ENCODE data around the gene NOC4L.
"Not testable (repeated sequence)": the region's sequence is repeated elsewhere in the genome, so short reads cannot be mapped to it uniquely, and the experiment has no call there.

Gene NOC4L

GRCh38 chr12:132142679-132143335 lies 1.4 kb upstream of the NOC4L start:
- DNase-seq (ENCODE audit: low spot score): no peak

- peak; percentile 49 for DNase-seq (ENCODE audit: low spot score)
Measured at GRCh38 chr12:132143336-132144071, 753 bp upstream of the NOC4L start.

- no peak for DNase-seq (ENCODE audit: low spot score)
Measured at GRCh38 chr12:132144810-132145168, 532 bp downstream of the NOC4L start.

GRCh38 chr12:132145334-132145733 lies 1.1 kb downstream of the NOC4L start:
- no peak for DNase-seq (ENCODE audit: low spot score)

GRCh38 chr12:132146098-132146497 lies 1.8 kb downstream of the NOC4L start:
- no peak for DNase-seq (ENCODE audit: low spot score)

GRCh38 chr12:132146772-132147422 lies 2.6 kb downstream of the NOC4L start:
- DNase-seq (ENCODE audit: low spot score): no peak

- DNase-seq (ENCODE audit: low spot score): no peak
Measured at GRCh38 chr12:132147423-132148367, 3.4 kb downstream of the NOC4L start.

GRCh38 chr12:132148368-132149045 lies 4.2 kb downstream of the NOC4L start:
- no peak for DNase-seq (ENCODE audit: low spot score)

GRCh38 chr12:132149526-132149925 lies 5.3 kb downstream of the NOC4L start:
- DNase-seq (ENCODE audit: low spot score): not testable (repeated sequence)

GRCh38 chr12:132150780-132151144 lies 6.5 kb downstream of the NOC4L start:
- no peak for DNase-seq (ENCODE audit: low spot score)

- DNase-seq (ENCODE audit: low spot score): no peak
Measured at GRCh38 chr12:132151145-132151765, 7.0 kb downstream of the NOC4L start.

- DNase-seq (ENCODE audit: low spot score): no peak
Measured at GRCh38 chr12:132151766-132152410, 7.6 kb downstream of the NOC4L start.

- no peak for DNase-seq (ENCODE audit: low spot score)
Measured at GRCh38 chr12:132152411-132152821, 8.2 kb downstream of the NOC4L start.

GRCh38 chr12:132152953-132153352 lies 8.7 kb downstream of the NOC4L start:
- DNase-seq (ENCODE audit: low spot score): no peak

- DNase-seq (ENCODE audit: low spot score): peak; percentile 93
Measured at GRCh38 chr12:132153501-132154340, 9.5 kb downstream of the NOC4L start.

GRCh38 chr12:132154341-132154761 lies 10.1 kb downstream of the NOC4L start:
- DNase-seq (ENCODE audit: low spot score): no peak

GRCh38 chr12:132154941-132155770 lies 10.9 kb downstream of the NOC4L start:
- no peak for DNase-seq (ENCODE audit: low spot score)

GRCh38 chr12:132155771-132156572 lies 11.7 kb downstream of the NOC4L start:
- no peak for DNase-seq (ENCODE audit: low spot score)

Data from AG08396 (cell line).